Sigmoid colon (tissue), 4 donors: ENCODE data around the gene RNF223.

Experiments
- CTCF ChIP-seq, 4 experiments: fragments of 450-650 bp in 3 of 4; fragments of 200-600 bp in 1 of 4; IDR thresholded peaks; one replicate each; pipeline ENCODE4 v1.5.1; 2016 to 2019; ENCODE audit warnings: antibody characterized with exemption in 4 of 4, mild to moderate bottlenecking in 3 of 4, moderate library complexity in 2 of 4
- POLR2A ChIP-seq, 2 donors: fragments of 450-650 bp; IDR thresholded peaks; one replicate each; pipeline ENCODE4 v1.6.1; 2016; ENCODE audit warnings: antibody characterized with exemption in 2 of 2, mild to moderate bottlenecking in 2 of 2, moderate library complexity in 2 of 2
- POLR2AphosphoS5 ChIP-seq, 4 donors: sonication (generic); formaldehyde crosslinking; IDR thresholded peaks; one replicate each; pipeline ENCODE4 v1.6.1; 2017; ENCODE audit warnings: antibody characterized with exemption in 4 of 4

GRCh38 chr1:1067284-1067859 is 6.7 kb downstream of the RNF223 start:
- no peak for TF ChIP-seq CTCF (IDR thresholded peaks at IDR 0.05)
- TF ChIP-seq POLR2AphosphoS5 (IDR thresholded peaks at IDR 0.05) = no peak
- no peak for TF ChIP-seq POLR2A (IDR thresholded peaks at IDR 0.05)
